Esophagus squamous epithelium (tissue), 5 donors: ENCODE measurements around the gene HDX. TPM values are rescaled to one million over a fixed set of nuclear protein-coding genes. Genes with fewer than 3 reads are reported as not detected.

Experiments
- DNase-seq: peaks from one replicate; lab custom pipeline; 2025; lab: John Stamatoyannopoulos, UW
- H3K27ac ChIP-seq, 4 donors: fragments of 200-600 bp; sonication (generic); one replicate each; pipeline ENCODE4 v1.5.1; 2016 to 2019; ENCODE audit warnings: mild to moderate bottlenecking in 1 of 4
- H3K27me3 ChIP-seq, 4 donors: fragments of 200-600 bp; sonication (generic); 1 replicate in 3 of 4; 2 replicates in 1 of 4; pipeline versions ENCODE4 v1.5.1 to v1.6.0; 2017 to 2021; ENCODE audit warnings: antibody characterized with exemption in 1 of 4
- H3K36me3 ChIP-seq, 3 donors: fragments of 200-600 bp; sonication (generic); one replicate each; pipeline ENCODE4 v1.5.1; 2016 to 2019
- H3K4me1 ChIP-seq, 3 donors: fragments of 200-600 bp; sonication (generic); one replicate each; pipeline ENCODE4 v1.5.1; 2017 to 2019
- H3K4me3 ChIP-seq, 4 donors: fragments of 200-600 bp; sonication (generic); 1 replicate in 3 of 4; 2 replicates in 1 of 4; pipeline ENCODE4 v1.5.1; 2016 to 2019; ENCODE audit warnings: mild to moderate bottlenecking in 2 of 4, moderate library complexity in 1 of 4
- H3K9me3 ChIP-seq, 3 donors: fragments of 200-600 bp; sonication (generic); one replicate each; pipeline ENCODE4 v1.5.1; 2016 to 2019
- POLR2A ChIP-seq, 4 donors: fragments of 450-650 bp; IDR thresholded peaks; one replicate each; pipeline ENCODE4 v1.6.1; 2017; ENCODE audit warnings: antibody characterized with exemption in 4 of 4, mild to moderate bottlenecking in 4 of 4, moderate library complexity in 3 of 4
- WGBS, 2 donors: methylation state at CpG; one replicate each; pipeline ENCODE4 v1.1.5; 2018; 5-methylcytosine and 5-hydroxymethylcytosine counted together
- intact Hi-C: fragments of 100-400 bp; cut with DNase I; formaldehyde crosslinking; loops from one replicate; pipeline ENCODE4 v1.15.0; 2022
- total RNA-seq, 4 donors: library from RNA; depleted of rRNA; stranded (reverse); fragments of >200 nt; gene quantifications; one replicate each; pipeline ENCODE4 v1.1.0, GENCODE V29; 2016
- TF ChIP-seq, protein P1 (sequence below), 6 experiments: fragments of 450-650 bp in 4 of 6; fragments of 200-600 bp in 2 of 6; sonication (generic) in 2 of 6; IDR thresholded peaks; one replicate each; pipeline ENCODE4 v1.5.1; 2016 to 2019; ENCODE audit warnings: antibody characterized with exemption in 6 of 6, mild to moderate bottlenecking in 4 of 6, moderate library complexity in 4 of 6
- donor health status: DM: yes; HTN: yes; CAD: no.

HDX gene
- total RNA-seq, 4 donors from 2014 or later, result 0.34 to 5.5 (median 1.1) TPM

DNA sequence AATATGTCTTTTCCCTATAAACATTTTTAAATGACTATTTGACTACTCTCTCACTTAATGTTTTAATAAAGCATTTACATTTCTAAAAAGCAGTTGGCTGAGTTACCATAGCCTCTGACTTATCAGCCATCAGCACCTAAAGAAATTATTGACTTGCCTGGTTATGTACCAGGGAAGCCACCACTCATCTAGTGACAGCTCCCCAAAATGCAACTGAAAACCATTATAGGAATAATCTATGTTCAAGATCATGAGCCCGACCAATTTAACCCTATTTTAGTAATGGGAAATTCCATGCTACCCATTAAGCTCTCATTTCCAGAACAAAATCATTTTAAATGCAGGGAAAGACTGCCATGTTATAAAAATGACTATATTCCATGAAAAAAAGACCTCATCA lies 34.4 kb downstream of the HDX start:
- intact Hi-C loops, result no loop called here
- 63% methylated on average over 1 of the region's 1 CpG; no CpG with 5 or more reads in 1 of the 2 donors for WGBS, 2 donors
- no peak for DNase-seq
- no peaks in the 10 kb centered on the region for H3K27me3 ChIP-seq
- no peak overlapping the region for H3K4me3 ChIP-seq
- no peaks in the 10 kb centered on the region for H3K4me1 ChIP-seq
- H3K9me3 ChIP-seq, result peaks cover 0 to 2% (median 0%) of the 10 kb centered on the region in 3 donors
- no peak overlapping the region for H3K27ac ChIP-seq
- no peaks in the 10 kb centered on the region for H3K36me3 ChIP-seq
- TF ChIP-seq, protein P1, sequence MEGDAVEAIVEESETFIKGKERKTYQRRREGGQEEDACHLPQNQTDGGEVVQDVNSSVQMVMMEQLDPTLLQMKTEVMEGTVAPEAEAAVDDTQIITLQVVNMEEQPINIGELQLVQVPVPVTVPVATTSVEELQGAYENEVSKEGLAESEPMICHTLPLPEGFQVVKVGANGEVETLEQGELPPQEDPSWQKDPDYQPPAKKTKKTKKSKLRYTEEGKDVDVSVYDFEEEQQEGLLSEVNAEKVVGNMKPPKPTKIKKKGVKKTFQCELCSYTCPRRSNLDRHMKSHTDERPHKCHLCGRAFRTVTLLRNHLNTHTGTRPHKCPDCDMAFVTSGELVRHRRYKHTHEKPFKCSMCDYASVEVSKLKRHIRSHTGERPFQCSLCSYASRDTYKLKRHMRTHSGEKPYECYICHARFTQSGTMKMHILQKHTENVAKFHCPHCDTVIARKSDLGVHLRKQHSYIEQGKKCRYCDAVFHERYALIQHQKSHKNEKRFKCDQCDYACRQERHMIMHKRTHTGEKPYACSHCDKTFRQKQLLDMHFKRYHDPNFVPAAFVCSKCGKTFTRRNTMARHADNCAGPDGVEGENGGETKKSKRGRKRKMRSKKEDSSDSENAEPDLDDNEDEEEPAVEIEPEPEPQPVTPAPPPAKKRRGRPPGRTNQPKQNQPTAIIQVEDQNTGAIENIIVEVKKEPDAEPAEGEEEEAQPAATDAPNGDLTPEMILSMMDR (IDR thresholded peaks at IDR 0.05), result no peak
- TF ChIP-seq POLR2A (IDR thresholded peaks at IDR 0.05), result no peak

DNA sequence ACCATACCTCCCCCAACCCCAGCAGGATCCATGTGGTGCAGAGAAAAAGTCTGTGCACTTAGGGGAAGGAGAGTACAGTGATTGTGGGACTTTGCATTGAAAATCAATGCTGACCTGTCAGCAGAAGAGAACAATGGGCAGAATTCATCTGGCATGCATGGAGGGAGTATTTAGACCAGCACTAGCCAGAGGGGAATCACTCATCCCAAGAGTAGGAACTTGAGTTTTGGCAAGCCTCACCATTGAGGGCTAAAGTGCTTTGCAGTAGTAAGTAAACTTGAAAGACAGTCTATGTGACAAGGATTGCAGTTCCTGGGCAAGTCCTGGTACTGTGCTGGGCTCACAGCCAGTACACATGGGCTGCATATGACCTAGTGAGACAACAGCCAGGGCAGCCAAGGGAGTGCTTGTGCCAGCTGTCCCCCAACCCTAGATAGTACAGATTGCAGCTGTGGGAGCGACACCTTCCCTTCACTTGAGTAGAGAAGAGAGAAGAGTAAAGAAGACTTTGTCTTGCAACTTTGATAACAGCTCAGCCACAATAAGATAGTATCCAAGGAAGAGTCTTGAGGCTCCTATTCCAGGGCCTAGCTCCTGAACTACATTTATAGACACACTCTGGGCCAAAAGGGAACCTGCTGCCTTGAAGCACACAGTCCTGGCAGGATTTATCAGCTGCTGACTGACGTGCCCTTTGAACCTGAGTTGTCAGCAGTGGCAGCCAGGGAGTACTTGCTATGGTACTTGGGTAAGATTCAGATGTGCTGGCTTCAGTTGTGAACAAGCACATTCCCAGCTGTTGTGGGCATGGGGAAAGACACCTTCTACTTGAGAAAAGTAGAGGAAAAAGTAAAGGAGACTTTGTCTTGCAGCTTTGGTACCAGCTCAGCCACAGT lies 48.7 kb downstream of the HDX start:
- no peaks in the 10 kb centered on the region for H3K4me1 ChIP-seq
- H3K9me3 ChIP-seq, result no peaks in the 10 kb centered on the region
- WGBS, 2 donors, result 50% methylated on average over 2 of the region's 2 CpGs; no CpG with 5 or more reads in 1 of the 2 donors
- intact Hi-C loops, result no loop called here
- no peak overlapping the region for H3K27ac ChIP-seq
- TF ChIP-seq POLR2A (IDR thresholded peaks at IDR 0.05), result no peak
- TF ChIP-seq, protein P1 (IDR thresholded peaks at IDR 0.05), result no peak
- no peak for DNase-seq
- H3K27me3 ChIP-seq, result no peaks in the 10 kb centered on the region
- H3K36me3 ChIP-seq, result no peaks in the 10 kb centered on the region
- no peak overlapping the region for H3K4me3 ChIP-seq

DNA sequence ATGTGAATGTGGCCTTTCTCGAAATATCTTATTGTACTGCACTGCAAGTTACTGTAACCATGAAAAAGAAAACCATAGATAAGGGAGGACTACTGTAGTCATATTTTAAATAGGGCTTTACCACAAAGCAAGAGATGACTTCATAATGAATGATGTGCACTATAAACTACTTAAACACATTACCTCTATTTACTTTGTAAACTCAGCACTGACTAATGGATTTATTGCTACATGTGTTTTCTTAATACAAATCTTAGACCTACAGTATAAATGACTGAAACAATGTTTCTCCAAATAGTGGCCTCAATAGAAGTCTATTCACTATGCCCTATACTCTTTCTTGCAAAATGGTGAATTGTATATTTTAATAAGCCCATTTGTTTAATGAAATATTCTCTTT lies 61.1 kb downstream of the HDX start:
- Histone ChIP-seq H3K4me1 (no peaks in the 10 kb centered on the region), H3K36me3 (no peaks in the 10 kb centered on the region), H3K27me3 (no peaks in the 10 kb centered on the region), H3K4me3 (no peak overlapping the region), H3K9me3 (peaks cover 0 to 7% (median 0%) of the 10 kb centered on the region in 3 donors), H3K27ac (no peak overlapping the region)
- WGBS, 2 donors, result 67 to 93% methylated on average over 1 of the region's 1 CpG
- no peak for DNase-seq
- intact Hi-C loops, result no loop called here
- no peak for TF ChIP-seq POLR2A (IDR thresholded peaks at IDR 0.05)
- TF ChIP-seq, protein P1 (IDR thresholded peaks at IDR 0.05), result no peak

DNA sequence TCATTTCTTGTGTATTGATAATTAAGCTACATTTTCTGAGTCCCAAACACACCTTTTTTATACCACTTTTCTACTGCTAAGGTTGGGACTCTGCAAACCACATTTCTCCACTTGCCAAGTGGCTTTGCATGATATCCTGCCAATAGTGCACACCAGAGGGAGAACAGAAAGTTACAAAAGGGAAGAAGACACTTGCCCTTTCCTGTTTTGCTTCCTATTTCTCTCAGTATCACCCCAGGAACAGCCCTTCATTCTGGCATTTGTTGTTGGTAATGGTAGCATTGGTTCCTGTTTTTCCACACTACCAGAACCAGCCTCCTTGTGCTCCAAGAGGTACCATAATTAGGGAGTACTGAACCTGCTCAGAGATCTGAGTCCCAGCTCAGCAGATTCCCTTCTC lies 87.1 kb downstream of the HDX start:
- no peak overlapping the region for H3K27ac ChIP-seq
- DNase-seq, result no peak
- no peak for TF ChIP-seq POLR2A (IDR thresholded peaks at IDR 0.05)
- TF ChIP-seq, protein P1 (IDR thresholded peaks at IDR 0.05), result no peak
- no peaks in the 10 kb centered on the region for H3K27me3 ChIP-seq
- H3K4me1 ChIP-seq, result no peaks in the 10 kb centered on the region
- no peak overlapping the region for H3K4me3 ChIP-seq
- no peaks in the 10 kb centered on the region for H3K9me3 ChIP-seq
- H3K36me3 ChIP-seq, result no peaks in the 10 kb centered on the region
- intact Hi-C loops, result no loop called here

DNA sequence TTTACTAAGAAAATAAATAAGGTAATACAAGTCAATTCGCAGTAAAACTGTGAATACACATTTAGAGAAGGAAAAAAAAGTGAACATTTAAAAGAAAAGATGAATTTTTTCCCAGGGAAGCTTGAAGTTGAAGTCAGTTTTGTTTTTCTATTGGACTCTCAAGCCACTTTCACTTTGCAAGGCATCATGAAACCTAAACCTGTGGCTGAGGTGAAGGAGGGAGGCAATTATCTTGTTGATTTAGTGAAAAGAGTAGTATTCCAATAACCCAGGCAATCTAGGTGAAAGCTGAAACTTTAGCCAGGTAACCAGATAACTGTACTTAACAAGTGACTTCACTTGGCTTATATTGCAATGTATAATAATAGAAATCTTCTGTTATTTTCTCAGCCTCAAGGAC lies 138.6 kb downstream of the HDX start:
- intact Hi-C loops, result no loop called here
- DNase-seq, result no peak
- Histone ChIP-seq H3K9me3 (peaks cover 0 to 6% (median 0%) of the 10 kb centered on the region in 3 donors), H3K4me1 (no peaks in the 10 kb centered on the region), H3K27me3 (no peaks in the 10 kb centered on the region), H3K4me3 (no peak overlapping the region), H3K27ac (peak overlapping the region in 1 of 4 donors; percentile 9), H3K36me3 (no peaks in the 10 kb centered on the region)
- 7 to 9% methylated on average over 1 of the region's 1 CpG for WGBS, 2 donors
- no peak for TF ChIP-seq POLR2A (IDR thresholded peaks at IDR 0.05)
- TF ChIP-seq, protein P1 (IDR thresholded peaks at IDR 0.05), result no peak
